HepG2 (cell line): Measurements from ENCODE around the gene GJA5. TPM values are rescaled to one million over a fixed set of nuclear protein-coding genes. Genes with fewer than 3 reads are reported as not detected.
A peak's percentile ranks its signal among the peaks of the same experiment; 100 is the strongest.

Experiments
- ATF7-NPFF ChIP-seq: sonication (generic); formaldehyde crosslinking; IDR thresholded peaks from 2 replicates; pipeline ENCODE4 v1.8.1; 2023; ENCODE audit warnings: mild to moderate bottlenecking, low read depth, missing genetic modification reagents, moderate library complexity
- ETV5 ChIP-seq: IDR thresholded peaks from 2 replicates; pipeline ENCODE4 v1.6.1; 2018; ENCODE audit warnings: missing biosample characterization, missing genetic modification reagents, inconsistent platforms, borderline replicate concordance
- FOXA1 ChIP-seq, 2 experiments: fragments of 450-650 bp in 1 of 2; sonication (generic) in 1 of 2; formaldehyde crosslinking in 1 of 2; IDR thresholded peaks; 2 replicates each; pipeline versions ENCODE4 v1.4.0 to v1.6.1; 2016 to 2020; ENCODE audit warnings: missing genetic modification reagents in 1 of 2
- NFATC3 ChIP-seq: sonication (generic); formaldehyde crosslinking; IDR thresholded peaks from 2 replicates; pipeline ENCODE4 v1.5.1; 2020; ENCODE audit warnings: mild to moderate bottlenecking, missing genetic modification reagents
- PHF8 ChIP-seq: sonication (generic); formaldehyde crosslinking; IDR thresholded peaks from 2 replicates; pipeline ENCODE4 v1.5.0; 2020; ENCODE audit warnings: missing genetic modification reagents
- REL ChIP-seq: sonication (generic); formaldehyde crosslinking; conservative IDR thresholded peaks from 2 replicates; pipeline ENCODE4 v1.8.0; 2022; ENCODE audit warnings: mild to moderate bottlenecking, missing genetic modification reagents, moderate library complexity
- RFX3 ChIP-seq: IDR thresholded peaks from 2 replicates; pipeline ENCODE4 v1.6.1; 2016; ENCODE audit warnings: missing biosample characterization, missing genetic modification reagents
- RFX5 ChIP-seq: IDR thresholded peaks from 2 replicates; pipeline ENCODE4 v1.6.1; 2011; ENCODE audit warnings: low read depth, low read length, improper control_type of control experiment
- SATB2 ChIP-seq: sonication (generic); formaldehyde crosslinking; IDR thresholded peaks from 2 replicates; pipeline ENCODE4 v1.5.0; 2020; ENCODE audit warnings: missing genetic modification reagents
- SPEN ChIP-seq: sonication (generic); formaldehyde crosslinking; IDR thresholded peaks from 2 replicates; pipeline ENCODE4 v1.5.1; 2020; ENCODE audit warnings: low read depth, mild to moderate bottlenecking, missing genetic modification reagents
- U2AF1 ChIP-seq: fragments of 200-400 bp; formaldehyde crosslinking; optimal IDR thresholded peaks from 2 replicates; pipeline ENCODE3; 2017; ENCODE audit warnings: mild to moderate bottlenecking, low read depth, low read length
- ZNF143 ChIP-seq: sonication (generic); formaldehyde crosslinking; IDR thresholded peaks from 2 replicates; pipeline ENCODE4 v1.4.0; 2020; ENCODE audit warnings: missing genetic modification reagents
- ZNF180 ChIP-seq: sonication (generic); formaldehyde crosslinking; IDR thresholded peaks from 2 replicates; pipeline ENCODE4 v1.4.0; 2020; ENCODE audit warnings: low read depth, missing genetic modification reagents, borderline replicate concordance
- ZNF292 ChIP-seq: sonication (generic); formaldehyde crosslinking; IDR thresholded peaks from 2 replicates; pipeline ENCODE4 v1.8.1; 2022; ENCODE audit warnings: mild to moderate bottlenecking, low read depth, missing genetic modification reagents, borderline replicate concordance
- ZNF430 ChIP-seq: sonication (generic); formaldehyde crosslinking; IDR thresholded peaks from 2 replicates; pipeline ENCODE4 v1.9.0; 2021; ENCODE audit warnings: mild to moderate bottlenecking, missing genetic modification reagents
- ZNF557 ChIP-seq: sonication (generic); formaldehyde crosslinking; IDR thresholded peaks from 2 replicates; pipeline ENCODE4 v1.4.0; 2020; ENCODE audit warnings: missing genetic modification reagents
- polyA plus RNA-seq, 8 experiments: library from polyadenylated mRNA; depleted of rRNA in 3 of 8; stranded (reverse) in 7 of 8; unstranded in 1 of 8; fragments of >200 nt; fragmentation: Illumina TruSeq in 4 of 8; extraction: Trizol in 4 of 8; gene quantifications; 2 replicates each; pipeline versions ENCODE4 v1.2.1 to v1.2.3, GENCODE V29; 2011 to 2016; ENCODE audit warnings: low read depth in 4 of 8, missing spikeins in 1 of 8, mixed read lengths in 1 of 8; ENCODE audit not compliant: insufficient read depth in 1 of 8
- total RNA-seq, 5 experiments: library from RNA; depleted of rRNA; stranded (reverse); fragments of >200 nt; fragmentation: Illumina TruSeq; extraction: Trizol; gene quantifications; 2 replicates each; pipeline ENCODE4 v1.2.3, GENCODE V29; 2016; ENCODE audit warnings: low read depth in 1 of 5
- TF ChIP-seq, protein P1 (sequence below): IDR thresholded peaks from 2 replicates; pipeline ENCODE4 v1.4.0; 2020; ENCODE audit warnings: mild to moderate bottlenecking, missing genetic modification reagents
- TF ChIP-seq, protein P2 (sequence below): sonication (generic); formaldehyde crosslinking; IDR thresholded peaks from 2 replicates; pipeline ENCODE4 v1.5.0; 2020; ENCODE audit warnings: missing genetic modification reagents, mild to moderate bottlenecking, borderline replicate concordance
- TF ChIP-seq, protein P3 (sequence below): sonication (generic); formaldehyde crosslinking; IDR thresholded peaks from 2 replicates; pipeline ENCODE4 v1.8.0; 2022; ENCODE audit warnings: mild to moderate bottlenecking, missing genetic modification reagents
- TF ChIP-seq, protein P4 (sequence below): IDR thresholded peaks from 2 replicates; pipeline ENCODE4 v1.6.1; 2018; ENCODE audit warnings: missing genetic modification reagents
- TF ChIP-seq, protein P5 (sequence below): conservative IDR thresholded peaks from 2 replicates; pipeline ENCODE4 v1.6.1; 2018; ENCODE audit warnings: missing genetic modification reagents
- TF ChIP-seq, protein P6 (sequence below): sonication (generic); formaldehyde crosslinking; IDR thresholded peaks from 2 replicates; pipeline ENCODE4 v1.4.0; 2020; ENCODE audit warnings: missing genetic modification reagents

GJA5 gene
- total and polyA plus RNA-seq, 2 of the 13 experiments (the other 11 are each of a cell fraction or from before 2014, with no cell fraction given) = not detected

DNA sequence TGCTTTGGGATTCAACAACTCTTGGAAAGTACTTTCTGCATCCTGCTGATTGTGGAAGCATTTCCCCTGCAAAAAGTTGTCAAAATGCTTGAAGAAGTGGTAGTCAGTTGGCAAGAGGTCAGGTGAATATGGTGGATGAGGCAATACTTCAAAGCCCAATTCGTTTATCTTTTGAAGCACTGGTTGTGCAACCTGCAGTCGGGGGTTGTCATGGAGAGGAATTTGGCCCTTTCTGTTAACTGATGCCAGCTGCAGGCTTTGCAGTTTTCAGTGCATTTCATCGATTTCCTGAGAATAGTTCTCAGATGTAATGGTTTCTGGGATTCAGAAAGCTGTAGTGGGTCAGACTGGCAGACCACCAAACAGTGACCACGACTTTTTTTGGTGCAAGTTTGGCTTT lies 47.6 kb upstream of the GJA5 start (continued):
- TF ChIP-seq, protein P1, sequence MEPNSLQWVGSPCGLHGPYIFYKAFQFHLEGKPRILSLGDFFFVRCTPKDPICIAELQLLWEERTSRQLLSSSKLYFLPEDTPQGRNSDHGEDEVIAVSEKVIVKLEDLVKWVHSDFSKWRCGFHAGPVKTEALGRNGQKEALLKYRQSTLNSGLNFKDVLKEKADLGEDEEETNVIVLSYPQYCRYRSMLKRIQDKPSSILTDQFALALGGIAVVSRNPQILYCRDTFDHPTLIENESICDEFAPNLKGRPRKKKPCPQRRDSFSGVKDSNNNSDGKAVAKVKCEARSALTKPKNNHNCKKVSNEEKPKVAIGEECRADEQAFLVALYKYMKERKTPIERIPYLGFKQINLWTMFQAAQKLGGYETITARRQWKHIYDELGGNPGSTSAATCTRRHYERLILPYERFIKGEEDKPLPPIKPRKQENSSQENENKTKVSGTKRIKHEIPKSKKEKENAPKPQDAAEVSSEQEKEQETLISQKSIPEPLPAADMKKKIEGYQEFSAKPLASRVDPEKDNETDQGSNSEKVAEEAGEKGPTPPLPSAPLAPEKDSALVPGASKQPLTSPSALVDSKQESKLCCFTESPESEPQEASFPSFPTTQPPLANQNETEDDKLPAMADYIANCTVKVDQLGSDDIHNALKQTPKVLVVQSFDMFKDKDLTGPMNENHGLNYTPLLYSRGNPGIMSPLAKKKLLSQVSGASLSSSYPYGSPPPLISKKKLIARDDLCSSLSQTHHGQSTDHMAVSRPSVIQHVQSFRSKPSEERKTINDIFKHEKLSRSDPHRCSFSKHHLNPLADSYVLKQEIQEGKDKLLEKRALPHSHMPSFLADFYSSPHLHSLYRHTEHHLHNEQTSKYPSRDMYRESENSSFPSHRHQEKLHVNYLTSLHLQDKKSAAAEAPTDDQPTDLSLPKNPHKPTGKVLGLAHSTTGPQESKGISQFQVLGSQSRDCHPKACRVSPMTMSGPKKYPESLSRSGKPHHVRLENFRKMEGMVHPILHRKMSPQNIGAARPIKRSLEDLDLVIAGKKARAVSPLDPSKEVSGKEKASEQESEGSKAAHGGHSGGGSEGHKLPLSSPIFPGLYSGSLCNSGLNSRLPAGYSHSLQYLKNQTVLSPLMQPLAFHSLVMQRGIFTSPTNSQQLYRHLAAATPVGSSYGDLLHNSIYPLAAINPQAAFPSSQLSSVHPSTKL (CRISPR knock-in tag) = peak; percentile 96
- TF ChIP-seq ZNF143 (CRISPR knock-in tag) (no peak), U2AF1 (no peak), ZNF180 (CRISPR knock-in tag) (no peak), ZNF292 (CRISPR knock-in tag) (peak; percentile 82; the same call in 1 of the 2 replicates), ATF7-NPFF (CRISPR knock-in tag) (no peak), RFX3 (CRISPR knock-in tag) (peak; percentile 75), ZNF430 (no peak), PHF8 (no peak), NFATC3 (CRISPR knock-in tag) (no peak), SPEN (CRISPR knock-in tag) (no peak), FOXA1 (IDR thresholded peaks at IDR 0.05) (no peak), FOXA1 (CRISPR knock-in tag; IDR thresholded peaks at IDR 0.05) (peak; percentile 60), REL (CRISPR knock-in tag) (no peak), SATB2 (CRISPR knock-in tag) (no peak), ETV5 (CRISPR knock-in tag) (peak; percentile 51; the same call in 1 of the 2 replicates), ZNF557 (CRISPR knock-in tag) (0 out of 2 replicates have a peak, but pooled peaks have one; percentile 68), RFX5 (no peak)
- TF ChIP-seq, protein P2, sequence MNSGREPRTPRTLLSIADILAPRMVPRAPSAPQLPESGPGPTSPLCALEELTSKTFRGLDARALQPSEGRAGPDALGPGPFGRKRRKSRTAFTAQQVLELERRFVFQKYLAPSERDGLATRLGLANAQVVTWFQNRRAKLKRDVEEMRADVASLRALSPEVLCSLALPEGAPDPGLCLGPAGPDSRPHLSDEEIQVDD (CRISPR knock-in tag) = no peak
- TF ChIP-seq, protein P3, sequence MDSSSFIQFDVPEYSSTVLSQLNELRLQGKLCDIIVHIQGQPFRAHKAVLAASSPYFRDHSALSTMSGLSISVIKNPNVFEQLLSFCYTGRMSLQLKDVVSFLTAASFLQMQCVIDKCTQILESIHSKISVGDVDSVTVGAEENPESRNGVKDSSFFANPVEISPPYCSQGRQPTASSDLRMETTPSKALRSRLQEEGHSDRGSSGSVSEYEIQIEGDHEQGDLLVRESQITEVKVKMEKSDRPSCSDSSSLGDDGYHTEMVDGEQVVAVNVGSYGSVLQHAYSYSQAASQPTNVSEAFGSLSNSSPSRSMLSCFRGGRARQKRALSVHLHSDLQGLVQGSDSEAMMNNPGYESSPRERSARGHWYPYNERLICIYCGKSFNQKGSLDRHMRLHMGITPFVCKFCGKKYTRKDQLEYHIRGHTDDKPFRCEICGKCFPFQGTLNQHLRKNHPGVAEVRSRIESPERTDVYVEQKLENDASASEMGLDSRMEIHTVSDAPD = peak; percentile 93
- TF ChIP-seq, protein P4, sequence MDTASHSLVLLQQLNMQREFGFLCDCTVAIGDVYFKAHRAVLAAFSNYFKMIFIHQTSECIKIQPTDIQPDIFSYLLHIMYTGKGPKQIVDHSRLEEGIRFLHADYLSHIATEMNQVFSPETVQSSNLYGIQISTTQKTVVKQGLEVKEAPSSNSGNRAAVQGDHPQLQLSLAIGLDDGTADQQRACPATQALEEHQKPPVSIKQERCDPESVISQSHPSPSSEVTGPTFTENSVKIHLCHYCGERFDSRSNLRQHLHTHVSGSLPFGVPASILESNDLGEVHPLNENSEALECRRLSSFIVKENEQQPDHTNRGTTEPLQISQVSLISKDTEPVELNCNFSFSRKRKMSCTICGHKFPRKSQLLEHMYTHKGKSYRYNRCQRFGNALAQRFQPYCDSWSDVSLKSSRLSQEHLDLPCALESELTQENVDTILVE (CRISPR knock-in tag) = no peak
- TF ChIP-seq, protein P5, sequence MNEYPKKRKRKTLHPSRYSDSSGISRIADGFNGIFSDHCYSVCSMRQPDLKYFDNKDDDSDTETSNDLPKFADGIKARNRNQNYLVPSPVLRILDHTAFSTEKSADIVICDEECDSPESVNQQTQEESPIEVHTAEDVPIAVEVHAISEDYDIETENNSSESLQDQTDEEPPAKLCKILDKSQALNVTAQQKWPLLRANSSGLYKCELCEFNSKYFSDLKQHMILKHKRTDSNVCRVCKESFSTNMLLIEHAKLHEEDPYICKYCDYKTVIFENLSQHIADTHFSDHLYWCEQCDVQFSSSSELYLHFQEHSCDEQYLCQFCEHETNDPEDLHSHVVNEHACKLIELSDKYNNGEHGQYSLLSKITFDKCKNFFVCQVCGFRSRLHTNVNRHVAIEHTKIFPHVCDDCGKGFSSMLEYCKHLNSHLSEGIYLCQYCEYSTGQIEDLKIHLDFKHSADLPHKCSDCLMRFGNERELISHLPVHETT (CRISPR knock-in tag) = no peak
- TF ChIP-seq, protein P6, sequence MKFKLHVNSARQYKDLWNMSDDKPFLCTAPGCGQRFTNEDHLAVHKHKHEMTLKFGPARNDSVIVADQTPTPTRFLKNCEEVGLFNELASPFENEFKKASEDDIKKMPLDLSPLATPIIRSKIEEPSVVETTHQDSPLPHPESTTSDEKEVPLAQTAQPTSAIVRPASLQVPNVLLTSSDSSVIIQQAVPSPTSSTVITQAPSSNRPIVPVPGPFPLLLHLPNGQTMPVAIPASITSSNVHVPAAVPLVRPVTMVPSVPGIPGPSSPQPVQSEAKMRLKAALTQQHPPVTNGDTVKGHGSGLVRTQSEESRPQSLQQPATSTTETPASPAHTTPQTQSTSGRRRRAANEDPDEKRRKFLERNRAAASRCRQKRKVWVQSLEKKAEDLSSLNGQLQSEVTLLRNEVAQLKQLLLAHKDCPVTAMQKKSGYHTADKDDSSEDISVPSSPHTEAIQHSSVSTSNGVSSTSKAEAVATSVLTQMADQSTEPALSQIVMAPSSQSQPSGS (CRISPR knock-in tag) = peak; percentile 81; the same call in 1 of the 2 replicates
